Liver (tissue), 9 donors: Measurements from ENCODE around the gene PHTF2. TPM values are rescaled to one million over a fixed set of nuclear protein-coding genes. Genes with fewer than 3 reads are reported as not detected.

Experiments
- DNase-seq: peaks from one replicate; pipeline ENCODE4 v3.0.0-alpha.2; 2017; ENCODE audit warnings: low spot score
- H3K27ac ChIP-seq, 2 donors: one replicate each; pipeline ENCODE4 v1.7.0; 2013; ENCODE audit warnings: inconsistent platforms in 2 of 2, low read length in 2 of 2, control low read depth in 1 of 2, low read depth in 1 of 2, mild to moderate bottlenecking in 1 of 2
- H3K27me3 ChIP-seq, 4 donors: one replicate each; pipeline versions ENCODE4 v1.6.1 to v1.7.0; 2013; ENCODE audit warnings: low read length in 3 of 4, inconsistent platforms in 1 of 4, mild to moderate bottlenecking in 1 of 4, moderate library complexity in 1 of 4; ENCODE audit not compliant: control insufficient read depth in 4 of 4, insufficient read depth in 4 of 4
- H3K36me3 ChIP-seq, 4 donors: one replicate each; pipeline versions ENCODE4 v1.6.1 to v1.7.0; 2013; ENCODE audit warnings: low read length in 3 of 4, mild to moderate bottlenecking in 3 of 4, low read depth in 1 of 4, moderate library complexity in 1 of 4; ENCODE audit not compliant: control insufficient read depth in 4 of 4, insufficient read depth in 3 of 4
- H3K4me1 ChIP-seq, 4 donors: one replicate each; pipeline versions ENCODE4 v1.6.1 to v1.7.0; 2013; ENCODE audit warnings: low read length in 3 of 4, mild to moderate bottlenecking in 3 of 4, moderate library complexity in 1 of 4; ENCODE audit not compliant: control insufficient read depth in 4 of 4, insufficient read depth in 4 of 4
- H3K4me3 ChIP-seq, 3 donors: one replicate each; pipeline versions ENCODE4 v1.6.1 to v1.7.0; 2013; ENCODE audit warnings: low read length in 3 of 3, control low read depth in 1 of 3, low read depth in 1 of 3, mild to moderate bottlenecking in 1 of 3
- H3K9ac ChIP-seq, 2 donors: one replicate each; pipeline ENCODE4 v1.7.0; 2013; ENCODE audit warnings: low read length in 2 of 2, mild to moderate bottlenecking in 2 of 2, moderate library complexity in 2 of 2, control low read depth in 1 of 2, low read depth in 1 of 2
- H3K9me3 ChIP-seq, 4 donors: one replicate each; pipeline versions ENCODE4 v1.6.1 to v1.7.0; 2013; ENCODE audit warnings: low read length in 3 of 4; ENCODE audit not compliant: control insufficient read depth in 4 of 4
- EGR1 ChIP-seq, 2 donors: IDR thresholded peaks; 2 replicates each; pipeline ENCODE4 v1.6.1; 2016 to 2018; ENCODE audit warnings: antibody characterized with exemption in 2 of 2, low read depth in 2 of 2
- FOXA1 ChIP-seq: IDR thresholded peaks from 2 replicates; pipeline ENCODE4 v1.6.1; 2016; ENCODE audit warnings: antibody characterized with exemption
- HNF4A ChIP-seq, 2 donors: conservative IDR thresholded peaks; 2 replicates each; pipeline ENCODE4 v1.6.1; 2016; ENCODE audit warnings: antibody characterized with exemption in 2 of 2, mild to moderate bottlenecking in 2 of 2
- HNF4G ChIP-seq: IDR thresholded peaks from 2 replicates; pipeline ENCODE4 v1.6.1; 2016; ENCODE audit warnings: antibody characterized with exemption
- JUND ChIP-seq, 2 donors: IDR thresholded peaks; 2 replicates each; pipeline ENCODE4 v1.6.1; 2016; ENCODE audit warnings: antibody characterized with exemption in 2 of 2
- MAX ChIP-seq: IDR thresholded peaks from 2 replicates; pipeline ENCODE4 v1.6.1; 2016; ENCODE audit warnings: antibody characterized with exemption
- NR2F2 ChIP-seq: IDR thresholded peaks from 2 replicates; pipeline ENCODE4 v1.6.1; 2016; ENCODE audit warnings: antibody characterized with exemption
- RAD21 ChIP-seq, 2 donors: IDR thresholded peaks; 2 replicates each; pipeline ENCODE4 v1.6.1; 2016; ENCODE audit warnings: antibody characterized with exemption in 2 of 2, mild to moderate bottlenecking in 2 of 2
- RXRA ChIP-seq, 2 donors: IDR thresholded peaks; 2 replicates each; pipeline ENCODE4 v1.6.1; 2017 to 2018; ENCODE audit warnings: antibody characterized with exemption in 2 of 2, mild to moderate bottlenecking in 1 of 2
- SP1 ChIP-seq: IDR thresholded peaks from 2 replicates; pipeline ENCODE4 v1.6.1; 2018; ENCODE audit warnings: antibody characterized with exemption, mild to moderate bottlenecking
- TAF1 ChIP-seq: conservative IDR thresholded peaks from 2 replicates; pipeline ENCODE4 v1.6.1; 2016; ENCODE audit warnings: antibody characterized with exemption, mild to moderate bottlenecking
- YY1 ChIP-seq: IDR thresholded peaks from 2 replicates; pipeline ENCODE4 v1.6.1; 2016; ENCODE audit warnings: antibody characterized with exemption, mild to moderate bottlenecking
- ZBTB33 ChIP-seq: IDR thresholded peaks from 2 replicates; pipeline ENCODE4 v1.6.1; 2016; ENCODE audit warnings: antibody characterized with exemption
- WGBS: extraction: QIAGEN DNeasy Blood & Tissue Kit; methylation state at CpG from one replicate; pipeline ENCODE4 v1.1.7; 2013; 5-methylcytosine and 5-hydroxymethylcytosine counted together
- polyA plus RNA-seq, 2 donors: library from polyadenylated mRNA; stranded (reverse) in 1 of 2; unstranded in 1 of 2; fragments of 200-250 nt in 1 of 2; fragments of >200 nt in 1 of 2; fragmentation: Nextera tagmentation in 1 of 2; extraction: Ambion mirVana in 1 of 2; gene quantifications; one replicate each; pipeline versions ENCODE4 v1.2.1 to v1.2.3, GENCODE V29; 2013 to 2015
- total RNA-seq, 2 donors: library from RNA; depleted of rRNA; stranded (reverse); fragments of >200 nt; gene quantifications; one replicate each; pipeline ENCODE4 v1.2.3, GENCODE V29; 2014
- TF ChIP-seq, protein P1 (sequence below): IDR thresholded peaks from 2 replicates; pipeline ENCODE4 v1.6.1; 2016; ENCODE audit warnings: antibody characterized with exemption, mild to moderate bottlenecking
- TF ChIP-seq, protein P2 (sequence below): IDR thresholded peaks from 2 replicates; pipeline ENCODE4 v1.6.1; 2016; ENCODE audit warnings: antibody characterized with exemption
- donor health status: healthy.
- donor health status: healthy.
- donor health status: healthy.
- donor health status: healthy.
- donor health status: healthy.

Gene PHTF2
- total and polyA plus RNA-seq, 4 donors: 2.2 to 7.3 (median 4.7) TPM

DNA sequence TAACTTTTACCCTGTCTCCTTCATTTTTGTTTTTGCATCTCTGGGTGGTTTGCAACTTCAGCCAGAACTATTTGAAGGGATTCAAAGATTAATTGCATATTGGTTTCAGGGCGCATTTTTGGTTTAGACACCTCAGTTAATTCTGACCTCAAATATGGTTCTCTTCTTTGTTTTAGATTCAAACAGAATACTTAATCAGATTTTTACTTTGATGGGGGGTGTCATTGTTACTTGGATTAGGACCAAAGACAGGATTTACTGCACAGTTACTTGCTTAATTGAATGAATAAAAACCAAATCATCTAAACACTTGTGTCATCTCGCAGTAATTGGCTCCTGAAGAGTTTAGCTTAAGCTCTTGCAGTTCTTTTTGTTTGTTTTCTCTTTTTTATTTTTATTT lies 100.9 kb downstream of the PHTF2 start:
- TF ChIP-seq SP1 (no peak), JUND (IDR thresholded peaks at IDR 0.05) (no peak), FOXA1 (no peak), MAX (no peak), ZBTB33 (no peak), YY1 (no peak)
- Histone ChIP-seq H3K27me3 (no peaks in the 10 kb centered on the region), H3K27ac (no peak overlapping the region), H3K4me3 (no peak overlapping the region), H3K36me3 (peaks cover 0 to 1% (median 0%) of the 10 kb centered on the region in 4 donors), H3K9me3 (no peaks in the 10 kb centered on the region), H3K4me1 (no peaks in the 10 kb centered on the region), H3K9ac (no peak overlapping the region)
- 97% methylated on average over 2 of the region's 2 CpGs for WGBS
- DNase-seq: no peak

GRCh38 chr7:77903597-77903996 lies 105.0 kb downstream of the PHTF2 start:
- WGBS: 92% methylated on average over 2 of the region's 2 CpGs
- no peak for DNase-seq
- H3K36me3 ChIP-seq: peaks cover 0 to 1% (median 0%) of the 10 kb centered on the region in 4 donors
- no peaks in the 10 kb centered on the region for H3K27me3 ChIP-seq
- H3K9me3 ChIP-seq: no peaks in the 10 kb centered on the region
- H3K27ac ChIP-seq: no peak overlapping the region
- H3K4me3 ChIP-seq: no peak overlapping the region
- H3K4me1 ChIP-seq: no peaks in the 10 kb centered on the region
- TF ChIP-seq, protein P1, sequence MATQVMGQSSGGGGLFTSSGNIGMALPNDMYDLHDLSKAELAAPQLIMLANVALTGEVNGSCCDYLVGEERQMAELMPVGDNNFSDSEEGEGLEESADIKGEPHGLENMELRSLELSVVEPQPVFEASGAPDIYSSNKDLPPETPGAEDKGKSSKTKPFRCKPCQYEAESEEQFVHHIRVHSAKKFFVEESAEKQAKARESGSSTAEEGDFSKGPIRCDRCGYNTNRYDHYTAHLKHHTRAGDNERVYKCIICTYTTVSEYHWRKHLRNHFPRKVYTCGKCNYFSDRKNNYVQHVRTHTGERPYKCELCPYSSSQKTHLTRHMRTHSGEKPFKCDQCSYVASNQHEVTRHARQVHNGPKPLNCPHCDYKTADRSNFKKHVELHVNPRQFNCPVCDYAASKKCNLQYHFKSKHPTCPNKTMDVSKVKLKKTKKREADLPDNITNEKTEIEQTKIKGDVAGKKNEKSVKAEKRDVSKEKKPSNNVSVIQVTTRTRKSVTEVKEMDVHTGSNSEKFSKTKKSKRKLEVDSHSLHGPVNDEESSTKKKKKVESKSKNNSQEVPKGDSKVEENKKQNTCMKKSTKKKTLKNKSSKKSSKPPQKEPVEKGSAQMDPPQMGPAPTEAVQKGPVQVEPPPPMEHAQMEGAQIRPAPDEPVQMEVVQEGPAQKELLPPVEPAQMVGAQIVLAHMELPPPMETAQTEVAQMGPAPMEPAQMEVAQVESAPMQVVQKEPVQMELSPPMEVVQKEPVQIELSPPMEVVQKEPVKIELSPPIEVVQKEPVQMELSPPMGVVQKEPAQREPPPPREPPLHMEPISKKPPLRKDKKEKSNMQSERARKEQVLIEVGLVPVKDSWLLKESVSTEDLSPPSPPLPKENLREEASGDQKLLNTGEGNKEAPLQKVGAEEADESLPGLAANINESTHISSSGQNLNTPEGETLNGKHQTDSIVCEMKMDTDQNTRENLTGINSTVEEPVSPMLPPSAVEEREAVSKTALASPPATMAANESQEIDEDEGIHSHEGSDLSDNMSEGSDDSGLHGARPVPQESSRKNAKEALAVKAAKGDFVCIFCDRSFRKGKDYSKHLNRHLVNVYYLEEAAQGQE: no peak
- peak; percentile 21 to 62 for TF ChIP-seq RAD21 (IDR thresholded peaks at IDR 0.05)
- no peak overlapping the region for H3K9ac ChIP-seq

GRCh38 chr7:77904252-77904651 lies 105.7 kb downstream of the PHTF2 start:
- peaks cover 0 to 1% (median 0%) of the 10 kb centered on the region in 4 donors for H3K36me3 ChIP-seq
- no peaks in the 10 kb centered on the region for H3K9me3 ChIP-seq
- no peak overlapping the region for H3K4me3 ChIP-seq
- no peak overlapping the region for H3K27ac ChIP-seq
- no peaks in the 10 kb centered on the region for H3K27me3 ChIP-seq
- WGBS: over 99% methylated on average over 2 of the region's 2 CpGs
- TF ChIP-seq EGR1 (IDR thresholded peaks at IDR 0.05; ENCODE audit: low read depth in 2 of 2) (no peak), HNF4G (no peak), NR2F2 (no peak), RXRA (IDR thresholded peaks at IDR 0.05) (no peak), TAF1 (no peak), YY1 (no peak), HNF4A (conservative IDR thresholded peaks at IDR 0.05) (no peak)
- TF ChIP-seq, protein P2, sequence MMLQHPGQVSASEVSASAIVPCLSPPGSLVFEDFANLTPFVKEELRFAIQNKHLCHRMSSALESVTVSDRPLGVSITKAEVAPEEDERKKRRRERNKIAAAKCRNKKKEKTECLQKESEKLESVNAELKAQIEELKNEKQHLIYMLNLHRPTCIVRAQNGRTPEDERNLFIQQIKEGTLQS: no peak
- DNase-seq: no peak
- no peaks in the 10 kb centered on the region for H3K4me1 ChIP-seq
- no peak overlapping the region for H3K9ac ChIP-seq
